Mammary epithelial cell (primary cell): Measurements from ENCODE around the gene TCP11.

Experiments
- CTCF ChIP-seq, 2 donors: IDR thresholded peaks in 1 of 2; conservative IDR thresholded peaks in 1 of 2; 2 replicates each; pipeline ENCODE4 v1.5.1; 2011 to 2012; ENCODE audit warnings: inconsistent platforms in 2 of 2, low read length in 2 of 2, mild to moderate bottlenecking in 2 of 2, control low read depth in 1 of 2, low read depth in 1 of 2; ENCODE audit not compliant: insufficient read depth in 1 of 2; ENCODE audit errors: extremely low read depth in 1 of 2
- EZH2 ChIP-seq: IDR thresholded peaks from 2 replicates; pipeline ENCODE4 v1.6.1; 2012; ENCODE audit warnings: low read length, inconsistent platforms, borderline replicate concordance

GRCh38 chr6:35167505-35167904 is 26.4 kb upstream of the TCP11 start:
- TF ChIP-seq EZH2 = no peak
- TF ChIP-seq CTCF (conservative IDR thresholded peaks at IDR 0.05 in 1 of 2, IDR thresholded peaks at IDR 0.05 in 1 of 2; ENCODE audit: extremely low read depth in 1 of 2, insufficient read depth in 1 of 2, low read depth in 1 of 2, low read length in 2 of 2) = no peak
